OCI-LY7 (cell line): ENCODE data around the gene BCL7A. TPM values are rescaled to one million over a fixed set of nuclear protein-coding genes. Genes with fewer than 3 reads are reported as not detected.

ENCODE experiments used
- BruUV-seq: library from RNA; stranded (reverse); fragments of 400-500 nt; replicated peaks from 2 replicates; lab custom pipeline; 2021; lab: Mats Ljungman, UMichigan
- CTCF ChIA-PET: fragments of 300-600 bp; sonication (Branson Sonifier 250); formaldehyde crosslinking; loops from one replicate; lab custom pipeline; 2022; ENCODE audit warnings: antibody characterized with exemption; ENCODE audit not compliant: unreplicated experiment; lab: Charles Lee
- POLR2A ChIA-PET: fragments of 300-600 bp; sonication (Branson Sonifier 250); formaldehyde crosslinking; loops from one replicate; lab custom pipeline; 2022; ENCODE audit warnings: antibody characterized with exemption; lab: Charles Lee
- DNase-seq: peaks from one replicate; pipeline ENCODE4 v3.0.0-alpha.2; 2015; ENCODE audit warnings: low spot score
- H2AFZ ChIP-seq: fragments of 200-600 bp; sonication (generic), shearing (Covaris generic); 2 replicates; pipeline ENCODE4 v1.6.1; 2014; ENCODE audit warnings: mild to moderate bottlenecking, antibody characterized with exemption, low read length, moderate library complexity
- H3K27ac ChIP-seq: fragments of 200-600 bp; sonication (generic); 2 replicates; pipeline ENCODE4 v1.5.1; 2014; ENCODE audit warnings: mixed run types, low read depth, mild to moderate bottlenecking, moderate library complexity, low read length, inconsistent platforms; ENCODE audit not compliant: poor library complexity, severe bottlenecking
- H3K36me3 ChIP-seq: fragments of 200-600 bp; sonication (generic); 2 replicates; pipeline ENCODE4 v1.6.1; 2014; ENCODE audit warnings: mild to moderate bottlenecking, antibody characterized with exemption, low read length, moderate library complexity, mixed read lengths; ENCODE audit not compliant: insufficient read depth
- H3K4me1 ChIP-seq: fragments of 200-600 bp; sonication (generic); 2 replicates; pipeline ENCODE4 v1.5.1; 2014; ENCODE audit warnings: mild to moderate bottlenecking, low read length; ENCODE audit not compliant: insufficient read depth, poor library complexity, severe bottlenecking
- H3K4me2 ChIP-seq: fragments of 200-600 bp; sonication (generic); 2 replicates; pipeline ENCODE4 v1.6.1; 2014; ENCODE audit warnings: mild to moderate bottlenecking, low read length
- H3K4me3 ChIP-seq: fragments of 200-600 bp; sonication (generic); 2 replicates; pipeline ENCODE4 v1.5.1; 2014; ENCODE audit warnings: mild to moderate bottlenecking, low read depth, low read length; ENCODE audit not compliant: poor library complexity, severe bottlenecking
- H3K79me2 ChIP-seq: fragments of 200-600 bp; sonication (generic); 2 replicates; pipeline ENCODE4 v1.6.1; 2016; ENCODE audit warnings: low read depth, mild to moderate bottlenecking, low read length, moderate library complexity, mixed read lengths; ENCODE audit not compliant: insufficient read depth
- H3K9me2 ChIP-seq: fragments of 200-600 bp; sonication (generic); 2 replicates; pipeline ENCODE4 v1.6.1; 2016; ENCODE audit warnings: mild to moderate bottlenecking, low read length, mixed read lengths; ENCODE audit not compliant: insufficient read depth
- H3K9me3 ChIP-seq: fragments of 200-600 bp; sonication (generic); 2 replicates; pipeline ENCODE4 v1.6.1; 2014; ENCODE audit warnings: mild to moderate bottlenecking, mixed run types, low read length, mixed read lengths
- H4K20me1 ChIP-seq: fragments of 200-600 bp; sonication (generic); 2 replicates; pipeline ENCODE4 v1.6.1; 2014; ENCODE audit warnings: mild to moderate bottlenecking, antibody characterized with exemption, low read length, moderate library complexity, mixed read lengths; ENCODE audit not compliant: insufficient read depth
- CTCF ChIP-seq: fragments of 200-600 bp; sonication (generic); conservative IDR thresholded peaks from 2 replicates; pipeline ENCODE4 v1.5.1; 2014; ENCODE audit warnings: mild to moderate bottlenecking, antibody characterized with exemption, low read length, moderate library complexity, mixed read lengths
- EZH2phosphoT487 ChIP-seq: fragments of 200-600 bp; sonication (generic); IDR thresholded peaks from 2 replicates; pipeline ENCODE4 v1.6.1; 2018; ENCODE audit warnings: low read depth, borderline replicate concordance, mild to moderate bottlenecking, mixed run types, antibody characterized with exemption, low read length, moderate library complexity, mixed read lengths
- intact Hi-C: fragments of 100-400 bp; cut with micrococcal nuclease; formaldehyde crosslinking; loops from one replicate; pipeline ENCODE4 v1.10.0; 2022; ENCODE audit not compliant: unreplicated experiment
- total RNA-seq, 2 experiments: library from RNA; depleted of rRNA in 1 of 2; stranded (reverse); fragments of >200 nt in 1 of 2; shearing (Covaris generic) in 1 of 2; gene quantifications; 2 replicates each; pipeline ENCODE4 v1.2.3, GENCODE V29; 2014 to 2022

BCL7A gene
- total RNA-seq, 2 experiments from 2014 or later, result 76.2 to 84.7 TPM

- POLR2A ChIA-PET, result interaction anchor here (0.5 to 15.4 kb wide), 9 partner anchors 7 to 1547 kb away, joined by 3 to 332 read pairs (median 5); partner anchors contain the start of gene BCL7A
- CTCF ChIA-PET, result interaction anchor here (0.6 to 1.3 kb wide), 2 partner anchors 9 to 16 kb away, joined by 3 read pairs; no protein-coding TSS in a partner anchor
- Histone ChIP-seq H3K79me2 (peaks cover 52% of the 10 kb centered on the region), H2AFZ (no peak overlapping the region), H3K36me3 (peaks cover 15% of the 10 kb centered on the region), H3K9me3 (peaks cover 6% of the 10 kb centered on the region; the same call in 1 of the 2 replicates), H3K4me3 (no peak overlapping the region), H4K20me1 (no peaks in the 10 kb centered on the region), H3K4me1 (peaks cover 95% of the 10 kb centered on the region), H3K27ac (peak overlapping the region; percentile 100), H3K4me2 (peak overlapping the region; percentile 58; the same call in 1 of the 2 replicates), H3K9me2 (no peaks in the 10 kb centered on the region)
- intact Hi-C loops, result no loop called here
- no TSS peak for BruUV-seq
- no peak for DNase-seq
- TF ChIP-seq EZH2phosphoT487, result no peak
- TF ChIP-seq CTCF, result no peak
Measured at GRCh38 chr12:122012184-122012583, 9.5 kb upstream of the BCL7A start.

GRCh38 chr12:122013136-122013535 lies 8.5 kb upstream of the BCL7A start:
- Histone ChIP-seq H4K20me1 (no peaks in the 10 kb centered on the region), H3K9me2 (no peaks in the 10 kb centered on the region), H2AFZ (peak overlapping the region; percentile 7; the same call in 1 of the 2 replicates), H3K4me2 (peak overlapping the region; percentile 58), H3K4me3 (peak overlapping the region; percentile 43), H3K79me2 (peaks cover 49% of the 10 kb centered on the region), H3K4me1 (peaks cover 90% of the 10 kb centered on the region), H3K9me3 (peaks cover 9% of the 10 kb centered on the region; the same call in 1 of the 2 replicates), H3K36me3 (peaks cover 17% of the 10 kb centered on the region), H3K27ac (peak overlapping the region; percentile 100)
- ChIA-PET CTCF (interaction anchor here (0.9 kb wide), 1 partner anchor 15 kb away, joined by 4 read pairs; no protein-coding TSS in a partner anchor), POLR2A (interaction anchor here (0.9 to 15.4 kb wide), 8 partner anchors 6 to 33 kb away, joined by 3 to 332 read pairs (median 16); partner anchors contain the start of gene BCL7A)
- no peak for TF ChIP-seq CTCF
- no peak for TF ChIP-seq EZH2phosphoT487
- no TSS peak for BruUV-seq
- intact Hi-C loops, result no loop called here
- no peak for DNase-seq
